Stimulated activated CD4-positive, alpha-beta T cell treated with anti-CD3 and anti-CD28 coated beads, TNF-alpha, amount 100 ng/mL, for 1 hour (primary cell): ENCODE measurements around the gene FRMD4A.
"Not testable (repeated sequence)": the region's sequence is repeated elsewhere in the genome, so short reads cannot be mapped to it uniquely, and the experiment has no call there.

ENCODE experiments used
- DNase-seq, 3 donors: peaks; one replicate each; pipeline ENCODE4 v3.0.0-alpha.2; 2020; ENCODE audit warnings: low read depth in 3 of 3, low spot score in 1 of 3

Gene FRMD4A

GRCh38 chr10:13891128-13892000 lies 439.4 kb downstream of the FRMD4A start:
- DNase-seq, result no peak

GRCh38 chr10:13890233-13891127 lies 440.2 kb downstream of the FRMD4A start:
- peak in 1 of 3 donors; percentile 10 for DNase-seq

- DNase-seq, result no peak
Measured at GRCh38 chr10:13887761-13888160, 443.0 kb downstream of the FRMD4A start.

- DNase-seq, result no peak
Measured at GRCh38 chr10:13885238-13885990, 445.3 kb downstream of the FRMD4A start.

GRCh38 chr10:13883636-13884444 lies 446.9 kb downstream of the FRMD4A start:
- no peak for DNase-seq

- DNase-seq, result no peak
Measured at GRCh38 chr10:13882119-13882711, 448.5 kb downstream of the FRMD4A start.

GRCh38 chr10:13880760-13881159 lies 450.0 kb downstream of the FRMD4A start:
- no peak for DNase-seq

GRCh38 chr10:13877154-13877909 lies 453.4 kb downstream of the FRMD4A start:
- no peak for DNase-seq

- no peak for DNase-seq
Measured at GRCh38 chr10:13873196-13873595, 457.5 kb downstream of the FRMD4A start.

- DNase-seq, result no peak
Measured at GRCh38 chr10:13872411-13872810, 458.3 kb downstream of the FRMD4A start.

- no peak for DNase-seq
Measured at GRCh38 chr10:13871776-13872175, 458.9 kb downstream of the FRMD4A start.

GRCh38 chr10:13871011-13871410 lies 459.7 kb downstream of the FRMD4A start:
- no peak for DNase-seq

- no peak for DNase-seq
Measured at GRCh38 chr10:13869295-13869664, 461.4 kb downstream of the FRMD4A start.

GRCh38 chr10:13868528-13869294 lies 462.0 kb downstream of the FRMD4A start:
- DNase-seq, result no peak

GRCh38 chr10:13867822-13868221 lies 462.9 kb downstream of the FRMD4A start:
- no peak for DNase-seq

- DNase-seq, result no peak
Measured at GRCh38 chr10:13865758-13866491, 464.8 kb downstream of the FRMD4A start.

GRCh38 chr10:13865220-13865619 lies 465.5 kb downstream of the FRMD4A start:
- not testable (repeated sequence) for DNase-seq
